PFSK-1 (cell line): ENCODE data around the gene FEM1B.

Source experiments
- POLR2AphosphoS5 ChIP-seq: IDR thresholded peaks from 2 replicates; pipeline ENCODE4 v1.6.1; 2012; ENCODE audit warnings: low read depth, mild to moderate bottlenecking, control low read depth, low read length, moderate library complexity
- SIN3A ChIP-seq: IDR thresholded peaks from 2 replicates; pipeline ENCODE4 v1.6.1; 2012; ENCODE audit warnings: mild to moderate bottlenecking, low read length, moderate library complexity, borderline replicate concordance; ENCODE audit not compliant: insufficient read depth

DNA sequence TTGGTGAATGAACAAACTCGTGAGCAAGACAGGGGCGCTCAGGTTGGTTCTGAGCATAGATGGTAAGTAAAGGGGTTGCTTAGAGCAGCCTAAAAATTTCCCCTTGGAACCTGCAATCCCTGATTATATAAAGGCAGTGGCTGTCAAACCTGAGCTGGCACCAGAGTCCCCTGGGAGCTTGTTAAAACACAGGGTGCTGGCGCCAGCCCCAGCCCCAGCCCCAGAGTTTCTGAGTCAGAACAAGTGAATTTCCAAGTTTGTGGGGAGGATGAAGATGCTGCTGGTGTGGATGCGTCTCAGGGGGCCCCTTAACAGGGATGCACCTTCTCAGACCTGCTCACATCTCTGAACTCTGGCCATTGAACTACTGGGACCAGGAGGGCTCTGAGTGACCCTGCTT is 48.2 kb downstream of the FEM1B start:
- no peak for TF ChIP-seq POLR2AphosphoS5
- no peak for TF ChIP-seq SIN3A
